NB4 (cell line): ENCODE measurements around the gene NAPA.

ENCODE experiments used
- DNase-seq: peaks from one replicate; pipeline ENCODE4 v3.0.0; 2010; ENCODE audit warnings: low read depth
- H3K4me3 ChIP-seq: one replicate; pipeline ENCODE4 v1.5.1; 2011; ENCODE audit warnings: mild to moderate bottlenecking, low read depth, low read length, moderate library complexity
- MYC ChIP-seq: IDR thresholded peaks from 2 replicates; pipeline ENCODE4 v1.6.1; 2011; ENCODE audit warnings: low read depth, low read length
- POLR2A ChIP-seq: IDR thresholded peaks from 2 replicates; pipeline ENCODE4 v1.6.1; 2011; ENCODE audit warnings: mild to moderate bottlenecking; ENCODE audit not compliant: insufficient read length; ENCODE audit errors: extremely low read depth
- TF ChIP-seq, protein P1 (sequence below): IDR thresholded peaks from one replicate; pipeline ENCODE4 v1.5.1; 2012; ENCODE audit warnings: low read depth, low read length
- TF ChIP-seq, protein P2 (sequence below): IDR thresholded peaks from 2 replicates; pipeline ENCODE4 v1.6.1; 2011; ENCODE audit warnings: low read depth, low read length

Gene NAPA

DNA sequence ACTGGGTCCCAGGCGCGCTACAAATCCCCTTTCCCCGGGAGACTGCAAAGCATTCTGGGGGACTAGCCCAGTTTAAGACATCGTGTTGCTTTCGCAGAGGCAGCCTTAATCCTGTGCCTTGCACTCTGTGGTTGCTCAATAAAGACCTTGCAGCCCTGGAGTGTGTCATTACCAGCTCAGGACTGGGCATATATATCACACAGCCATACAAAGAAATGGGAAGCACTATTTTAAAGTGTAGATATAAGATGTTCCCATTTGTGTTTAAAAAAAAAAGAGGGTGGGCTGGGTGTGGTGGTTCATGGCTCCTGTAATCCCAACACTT is 11.1 kb downstream of the NAPA start:
- DNase-seq, result no peak
- TF ChIP-seq MYC (no peak), POLR2A (no peak)
- TF ChIP-seq, protein P1, sequence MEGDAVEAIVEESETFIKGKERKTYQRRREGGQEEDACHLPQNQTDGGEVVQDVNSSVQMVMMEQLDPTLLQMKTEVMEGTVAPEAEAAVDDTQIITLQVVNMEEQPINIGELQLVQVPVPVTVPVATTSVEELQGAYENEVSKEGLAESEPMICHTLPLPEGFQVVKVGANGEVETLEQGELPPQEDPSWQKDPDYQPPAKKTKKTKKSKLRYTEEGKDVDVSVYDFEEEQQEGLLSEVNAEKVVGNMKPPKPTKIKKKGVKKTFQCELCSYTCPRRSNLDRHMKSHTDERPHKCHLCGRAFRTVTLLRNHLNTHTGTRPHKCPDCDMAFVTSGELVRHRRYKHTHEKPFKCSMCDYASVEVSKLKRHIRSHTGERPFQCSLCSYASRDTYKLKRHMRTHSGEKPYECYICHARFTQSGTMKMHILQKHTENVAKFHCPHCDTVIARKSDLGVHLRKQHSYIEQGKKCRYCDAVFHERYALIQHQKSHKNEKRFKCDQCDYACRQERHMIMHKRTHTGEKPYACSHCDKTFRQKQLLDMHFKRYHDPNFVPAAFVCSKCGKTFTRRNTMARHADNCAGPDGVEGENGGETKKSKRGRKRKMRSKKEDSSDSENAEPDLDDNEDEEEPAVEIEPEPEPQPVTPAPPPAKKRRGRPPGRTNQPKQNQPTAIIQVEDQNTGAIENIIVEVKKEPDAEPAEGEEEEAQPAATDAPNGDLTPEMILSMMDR, result no peak
- TF ChIP-seq, protein P2, sequence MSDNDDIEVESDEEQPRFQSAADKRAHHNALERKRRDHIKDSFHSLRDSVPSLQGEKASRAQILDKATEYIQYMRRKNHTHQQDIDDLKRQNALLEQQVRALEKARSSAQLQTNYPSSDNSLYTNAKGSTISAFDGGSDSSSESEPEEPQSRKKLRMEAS, result no peak
- no peak overlapping the region for H3K4me3 ChIP-seq

DNA sequence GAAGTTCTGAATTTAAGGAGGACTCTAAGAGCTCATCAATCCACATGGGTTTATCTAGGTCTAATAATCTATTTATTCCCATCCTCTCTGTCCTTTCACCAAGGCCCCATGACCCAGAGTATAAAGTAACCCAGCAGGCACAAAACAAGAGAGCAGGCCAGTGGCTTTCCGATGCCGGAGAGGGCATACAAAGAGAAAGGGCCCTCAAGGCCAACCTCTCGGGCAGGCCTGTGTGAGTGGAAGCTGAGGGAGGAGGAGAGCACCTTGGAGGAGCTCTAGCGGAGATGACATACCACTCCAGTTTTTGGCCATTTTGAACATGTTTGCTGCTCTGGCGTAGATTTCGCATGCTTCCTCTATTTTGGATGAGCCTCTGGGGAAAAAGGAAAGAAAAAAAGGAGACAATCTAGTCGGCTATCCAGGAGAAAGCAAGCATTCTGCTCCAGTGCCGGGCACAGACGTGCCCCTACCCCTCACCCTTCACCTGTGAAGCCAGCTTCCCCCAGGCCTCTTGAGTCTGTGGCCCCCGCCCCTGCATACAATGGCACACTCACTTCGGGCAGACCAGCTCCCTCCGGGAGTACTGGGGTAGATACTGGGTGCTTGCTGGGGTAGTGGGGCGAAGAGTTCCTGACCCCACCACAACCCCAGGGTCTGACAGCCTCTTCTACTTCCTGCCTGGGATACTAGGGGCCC is 11.6 kb downstream of the NAPA start:
- no peak for DNase-seq
- TF ChIP-seq MYC (no peak), POLR2A (no peak)
- TF ChIP-seq, protein P1, result no peak
- TF ChIP-seq, protein P2, result no peak
- H3K4me3 ChIP-seq, result no peak overlapping the region

DNA sequence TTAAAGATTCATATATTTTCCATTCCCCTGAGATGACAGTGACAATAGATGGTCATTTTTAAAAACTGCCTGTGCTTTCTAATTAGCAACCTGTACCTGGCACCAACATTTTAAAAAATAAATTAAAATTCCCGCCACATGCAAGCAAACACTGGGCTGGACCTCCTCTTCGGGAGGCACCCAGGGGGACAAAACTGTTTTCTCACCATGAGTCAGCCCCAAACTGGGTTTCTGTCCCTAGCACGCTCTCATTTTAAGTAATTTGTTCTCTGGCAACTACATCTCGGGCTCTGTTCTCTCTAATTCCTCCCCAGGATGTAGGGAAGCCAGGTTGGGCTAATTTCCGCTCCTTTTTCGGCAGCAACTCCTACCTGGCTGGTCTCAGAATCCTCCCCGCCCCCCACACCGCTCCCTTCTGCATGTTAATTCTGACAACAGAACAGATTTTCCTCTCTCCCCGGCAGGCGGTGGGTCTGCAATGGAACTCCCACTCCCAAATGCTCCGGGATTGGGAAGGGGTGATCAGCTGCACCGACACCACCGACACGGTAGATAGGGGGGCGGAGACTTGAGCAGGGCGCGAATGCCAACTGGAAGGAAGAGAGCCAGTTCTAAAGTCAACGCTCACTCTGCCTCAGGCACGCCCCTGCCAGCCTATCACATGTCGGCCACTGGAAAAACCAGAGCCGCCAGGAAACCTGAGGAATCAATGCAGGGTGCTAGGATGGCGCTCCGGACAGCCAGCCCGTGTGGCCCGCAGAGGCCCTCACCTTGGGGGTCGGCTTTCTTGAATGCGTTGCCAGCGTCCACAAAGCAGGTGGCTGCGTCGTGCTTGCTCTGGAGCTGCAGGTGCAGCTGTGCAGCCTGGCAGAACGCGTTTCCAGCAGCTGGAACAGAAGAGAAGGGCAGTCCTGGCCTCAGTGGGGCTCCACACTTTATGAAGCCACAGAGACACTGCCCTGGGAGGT is 14.7 kb downstream of the NAPA start:
- TF ChIP-seq, protein P1, result no peak
- H3K4me3 ChIP-seq, result no peak overlapping the region
- no peak for DNase-seq

DNA sequence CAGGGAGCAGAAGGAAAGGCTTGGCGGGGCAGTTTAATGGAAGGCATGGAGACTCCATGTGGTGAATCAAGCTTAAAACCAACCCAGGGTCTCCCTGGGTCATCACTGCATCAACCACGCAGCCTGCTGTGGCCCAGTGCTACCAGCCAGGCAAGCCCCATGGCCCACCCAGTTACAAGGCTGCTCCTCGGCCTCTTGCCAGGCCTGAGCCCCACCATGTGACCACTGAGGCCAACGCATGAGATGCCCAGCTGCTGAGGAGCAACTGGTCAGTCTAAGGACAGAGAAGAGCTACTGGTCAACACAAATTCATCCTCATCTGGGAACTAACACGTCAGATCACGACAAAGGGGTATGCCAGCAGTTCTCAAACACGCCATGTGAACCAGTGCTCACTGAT is 15.5 kb downstream of the NAPA start:
- H3K4me3 ChIP-seq, result no peak overlapping the region
- TF ChIP-seq POLR2A, result no peak
- TF ChIP-seq MYC, result no peak
- TF ChIP-seq, protein P1, result no peak
- TF ChIP-seq, protein P2, result no peak
- no peak for DNase-seq

DNA sequence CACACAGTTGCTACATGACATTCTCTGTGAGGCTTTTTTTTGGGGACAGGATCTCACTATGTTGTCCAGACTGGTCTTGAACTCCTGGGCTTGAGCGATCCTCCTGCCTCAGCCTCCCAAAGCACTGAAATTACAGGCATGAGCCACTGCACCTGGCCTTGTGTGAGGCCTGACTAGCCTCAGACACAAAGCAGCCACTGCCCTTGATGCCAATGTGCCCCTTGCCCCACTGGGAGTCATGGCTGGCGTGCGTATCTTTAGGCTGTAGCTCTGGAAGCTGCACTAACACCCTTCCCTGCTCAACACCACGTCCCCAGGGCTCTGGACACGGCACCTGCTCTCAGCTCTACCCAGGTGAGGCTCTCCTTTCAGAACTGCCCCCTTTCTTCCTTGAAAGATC is 16.3 kb downstream of the NAPA start:
- TF ChIP-seq, protein P2, result no peak
- TF ChIP-seq MYC (no peak), POLR2A (no peak)
- TF ChIP-seq, protein P1, result no peak
- no peak overlapping the region for H3K4me3 ChIP-seq
- DNase-seq, result no peak
